GM15510 (cell line): ENCODE measurements around the gene DOK7.

Experiments
- POLR2A ChIP-seq: IDR thresholded peaks from 3 replicates; pipeline ENCODE4 v1.6.1; 2011; ENCODE audit warnings: borderline replicate concordance; ENCODE audit not compliant: insufficient read length; ENCODE audit errors: extremely low read depth

DOK7 gene

GRCh38 chr4:3436798-3437581 is 26.1 kb upstream of the DOK7 start:
- no peak for TF ChIP-seq POLR2A

DNA sequence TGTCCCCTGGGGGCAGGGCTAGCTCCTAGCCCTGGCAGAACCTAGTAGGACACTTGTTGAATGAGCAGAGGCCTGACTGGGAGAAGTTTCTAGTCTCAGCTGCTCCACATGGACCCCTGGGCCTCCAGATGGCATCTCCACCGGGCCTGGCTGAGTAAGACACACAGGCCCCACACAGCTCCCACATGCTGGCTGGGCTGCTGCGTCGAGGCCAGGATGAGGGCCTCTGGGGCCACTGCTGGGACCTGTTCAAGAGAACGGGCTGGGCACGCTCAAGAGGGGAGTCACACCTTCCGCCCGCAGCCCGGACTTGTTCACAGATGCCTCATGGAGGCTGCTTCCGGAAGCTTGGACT is 25.5 kb upstream of the DOK7 start:
- no peak for TF ChIP-seq POLR2A

- TF ChIP-seq POLR2A, result no peak
Measured at GRCh38 chr4:3437998-3438846, 24.9 kb upstream of the DOK7 start.

GRCh38 chr4:3438847-3439180 is 24.3 kb upstream of the DOK7 start:
- TF ChIP-seq POLR2A, result no peak

- TF ChIP-seq POLR2A, result no peak
Measured at GRCh38 chr4:3439391-3439790, 23.7 kb upstream of the DOK7 start.

- no peak for TF ChIP-seq POLR2A
Measured at GRCh38 chr4:3440011-3440410, 23.1 kb upstream of the DOK7 start.

GRCh38 chr4:3440979-3441500 is 22.1 kb upstream of the DOK7 start:
- no peak for TF ChIP-seq POLR2A

GRCh38 chr4:3441501-3442459 is 21.3 kb upstream of the DOK7 start, which contains the start of gene HGFAC:
Gene HGFAC, plus strand, starts transcription at chr4:3441968. Its CDS starts 34 bp downstream, at chr4:3442002.
- TF ChIP-seq POLR2A, result no peak

GRCh38 chr4:3442460-3442958 is 20.6 kb upstream of the DOK7 start:
- TF ChIP-seq POLR2A, result no peak

- TF ChIP-seq POLR2A, result no peak
Measured at GRCh38 chr4:3442959-3443749, 20.0 kb upstream of the DOK7 start.

DNA sequence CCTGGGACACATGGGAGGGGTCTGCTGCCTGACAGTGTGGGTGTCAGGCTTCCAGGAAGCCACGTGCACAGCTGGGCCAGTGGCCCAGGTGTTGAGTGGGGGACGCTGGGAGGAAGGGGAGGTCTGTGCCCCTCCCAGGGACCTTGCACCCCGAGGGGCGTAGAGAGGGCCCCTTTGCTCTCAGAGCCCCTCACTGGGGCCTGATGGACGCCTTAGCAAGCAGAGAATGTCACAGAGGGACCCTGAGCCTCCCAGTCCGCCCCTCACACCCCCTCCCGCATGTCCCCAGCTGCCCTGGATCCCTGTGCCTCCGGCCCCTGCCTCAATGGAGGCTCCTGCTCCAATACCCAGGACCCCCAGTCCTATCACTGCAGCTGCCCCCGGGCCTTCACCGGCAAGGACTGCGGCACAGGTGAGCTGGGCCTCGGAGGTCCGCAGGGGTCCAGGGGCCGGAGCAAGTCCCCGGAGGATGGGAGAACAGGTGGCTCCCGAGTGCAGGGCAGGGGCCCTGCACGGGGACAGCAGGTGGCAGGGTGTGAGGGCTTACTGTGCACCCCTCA is 19.3 kb upstream of the DOK7 start:
- no peak for TF ChIP-seq POLR2A

DNA sequence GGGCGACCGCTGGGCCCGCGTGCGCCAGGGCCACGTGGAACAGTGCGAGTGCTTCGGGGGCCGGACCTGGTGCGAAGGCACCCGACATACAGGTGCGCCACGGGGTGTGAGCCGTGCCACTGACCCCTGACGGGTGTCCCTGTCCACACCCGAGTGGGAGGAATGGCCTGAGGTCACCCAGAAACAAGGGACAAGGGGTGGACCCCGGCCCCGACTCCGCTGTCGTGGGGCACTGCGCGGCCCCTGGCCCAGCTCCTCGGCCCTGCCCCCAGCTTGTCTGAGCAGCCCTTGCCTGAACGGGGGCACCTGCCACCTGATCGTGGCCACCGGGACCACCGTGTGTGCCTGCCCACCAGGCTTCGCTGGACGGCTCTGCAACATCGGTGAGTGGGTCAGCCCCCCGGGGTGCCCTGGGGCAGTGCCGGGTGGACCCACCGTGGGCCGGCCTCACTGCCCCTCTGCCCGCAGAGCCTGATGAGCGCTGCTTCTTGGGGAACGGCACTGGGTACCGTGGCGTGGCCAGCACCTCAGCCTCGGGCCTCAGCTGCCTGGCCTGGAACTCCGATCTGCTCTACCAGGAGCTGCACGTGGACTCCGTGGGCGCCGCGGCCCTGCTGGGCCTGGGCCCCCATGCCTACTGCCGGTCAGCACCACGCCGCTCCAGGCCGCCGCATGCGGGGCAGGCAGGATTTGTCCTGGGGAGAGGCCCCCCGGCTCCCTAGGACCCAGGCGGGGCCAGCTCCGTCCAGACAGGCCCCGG is 18.6 kb upstream of the DOK7 start:
- no peak for TF ChIP-seq POLR2A

- TF ChIP-seq POLR2A, result no peak
Measured at GRCh38 chr4:3445111-3445820, 17.8 kb upstream of the DOK7 start.
